CD4-positive, alpha-beta T cell (primary cell): Measurements from ENCODE around the gene WDR4. TPM values are rescaled to one million over a fixed set of nuclear protein-coding genes. Genes with fewer than 3 reads are reported as not detected.

Experiments used
- ATAC-seq: fragments of 200-7000 bp; cut with Tn5 transposase; one replicate; pipeline ENCODE4 v1.10.0; 2022; ENCODE audit warnings: mild to moderate bottlenecking; ENCODE audit not compliant: poor library complexity
- CTCF ChIA-PET: fragments of 350-600 bp; sonication (Branson Sonifier 250); formaldehyde crosslinking; loops from one replicate; lab custom pipeline; 2021; ENCODE audit warnings: antibody characterized with exemption, inconsistent platforms; lab: Charles Lee
- POLR2A ChIA-PET: fragments of 350-600 bp; sonication (Branson Sonifier 250); formaldehyde crosslinking; loops from one replicate; lab custom pipeline; 2021; ENCODE audit warnings: antibody characterized with exemption, inconsistent platforms; lab: Charles Lee
- DNase-seq, 14 experiments: peaks; one replicate each; pipeline ENCODE4 v3.0.0-alpha.2; 2013 to 2020; ENCODE audit warnings: mixed read lengths in 2 of 14
- H3K27ac ChIP-seq, 2 donors: one replicate each; pipeline versions ENCODE4 v1.5.1 to v1.7.0; 2013; ENCODE audit warnings: low read length in 2 of 2, low read depth in 1 of 2, mild to moderate bottlenecking in 1 of 2
- H3K27me3 ChIP-seq, 2 experiments: 1 replicate in 1 of 2; 2 replicates in 1 of 2; pipeline versions ENCODE4 v1.6.1 to v1.7.0; 2013; ENCODE audit warnings: low read length in 2 of 2, control low read depth in 1 of 2, mild to moderate bottlenecking in 1 of 2, moderate library complexity in 1 of 2; ENCODE audit not compliant: insufficient read depth in 2 of 2, control insufficient read depth in 1 of 2
- H3K36me3 ChIP-seq: one replicate; pipeline ENCODE4 v1.6.1; 2013; ENCODE audit warnings: low read length, control low read depth; ENCODE audit not compliant: insufficient read depth
- H3K4me1 ChIP-seq: one replicate; pipeline ENCODE4 v1.6.1; 2013; ENCODE audit warnings: low read length, control low read depth; ENCODE audit not compliant: insufficient read depth
- H3K4me3 ChIP-seq: one replicate; pipeline ENCODE4 v1.5.1; 2013; ENCODE audit warnings: mild to moderate bottlenecking, low read length, moderate library complexity
- H3K9me3 ChIP-seq, 2 experiments: 1 replicate in 1 of 2; 2 replicates in 1 of 2; pipeline versions ENCODE4 v1.6.1 to v1.7.0; 2013; ENCODE audit warnings: low read length in 2 of 2, mild to moderate bottlenecking in 2 of 2, control low read depth in 1 of 2, moderate library complexity in 1 of 2; ENCODE audit not compliant: control insufficient read depth in 1 of 2, insufficient read depth in 1 of 2
- H3K27ac Mint-ChIP-seq: one replicate; pipeline ENCODE4 v1.8.0; 2020; ENCODE audit warnings: mixed read lengths
- H3K27me3 Mint-ChIP-seq: one replicate; pipeline ENCODE4 v1.8.0; 2021; ENCODE audit warnings: mixed read lengths
- H3K36me3 Mint-ChIP-seq: one replicate; pipeline ENCODE4 v1.8.0; 2021; ENCODE audit warnings: low read depth, mixed read lengths
- H3K4me1 Mint-ChIP-seq: one replicate; pipeline ENCODE4 v1.8.0; 2021; ENCODE audit warnings: low read depth, mixed read lengths
- H3K4me3 Mint-ChIP-seq: one replicate; pipeline ENCODE4 v1.8.0; 2020; ENCODE audit warnings: mild to moderate bottlenecking, mixed read lengths
- H3K9me3 Mint-ChIP-seq: one replicate; pipeline ENCODE4 v1.8.0; 2020; ENCODE audit warnings: mixed read lengths
- CTCF ChIP-seq: fragments of 200-600 bp; IDR thresholded peaks from one replicate; pipeline ENCODE4 v1.8.0; 2022; ENCODE audit warnings: antibody characterized with exemption, mild to moderate bottlenecking
- intact Hi-C, 2 experiments: fragments of 100-400 bp; cut with DNase I in 1 of 2; cut with micrococcal nuclease in 1 of 2; formaldehyde crosslinking; loops; one replicate each; pipeline versions ENCODE4 v1.15.1 to v1.9.0; 2023 to 2025; cut with DNase I, micrococcal nuclease
- total RNA-seq, 174 experiments: library from RNA in 2 of 174; stranded (reverse) in 2 of 174; gene quantifications; one replicate each; pipeline ENCODE4 v1.2.3 and lab custom pipeline; 2021 to 2026

The WDR4 gene
- total RNA-seq, 2 experiments from 2014 or later = 11.3 to 12.9 TPM

DNA sequence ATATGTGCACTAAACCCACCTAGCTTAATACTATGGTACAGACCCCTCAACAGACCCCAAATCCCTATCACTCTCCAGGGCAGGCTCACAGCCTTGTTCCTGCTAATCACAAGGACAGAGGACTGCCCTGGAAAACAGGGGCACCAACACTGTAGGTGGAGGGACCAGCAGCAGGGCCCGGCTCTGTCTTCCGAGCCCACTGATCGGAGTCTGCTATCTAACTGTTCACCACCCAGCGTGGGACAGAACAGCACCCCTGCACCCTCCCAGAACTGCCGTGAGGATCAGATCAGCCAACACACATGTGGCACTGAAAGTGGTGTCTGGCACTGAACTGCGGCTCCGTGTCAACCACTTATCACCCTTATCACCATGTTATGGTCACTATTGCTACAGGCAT lies 6.2 kb downstream of the WDR4 start:
- no peaks in the 10 kb centered on the region for H3K9me3 Mint-ChIP-seq
- intact Hi-C loops = loop anchor here in 1 of 2 experiments (10.0 kb wide), 1 partner anchor 1462 kb away; the partner anchor contains the start of gene CFAP410
- peaks cover 3% of the 10 kb centered on the region for H3K4me1 Mint-ChIP-seq
- no peak overlapping the region for H3K27ac Mint-ChIP-seq
- H3K36me3 ChIP-seq = peaks cover 62% of the 10 kb centered on the region
- ATAC-seq = no peak
- peaks cover 76% of the 10 kb centered on the region for H3K36me3 Mint-ChIP-seq
- no peak for DNase-seq
- no peaks in the 10 kb centered on the region for H3K27me3 ChIP-seq
- H3K9me3 ChIP-seq = no peaks in the 10 kb centered on the region
- no peak for TF ChIP-seq CTCF
- ChIA-PET CTCF (no interaction called here), POLR2A (no interaction called here)
- H3K27ac ChIP-seq = no peak overlapping the region
- no peaks in the 10 kb centered on the region for H3K27me3 Mint-ChIP-seq
- H3K4me1 ChIP-seq = peaks cover 6% of the 10 kb centered on the region
- no peak overlapping the region for H3K4me3 Mint-ChIP-seq
- H3K4me3 ChIP-seq = no peak overlapping the region

GRCh38 chr21:42868196-42868595 lies 11.1 kb downstream of the WDR4 start:
- no peak overlapping the region for H3K4me3 ChIP-seq
- DNase-seq = no peak
- no peak for TF ChIP-seq CTCF
- H3K4me3 Mint-ChIP-seq = no peak overlapping the region
- H3K27ac Mint-ChIP-seq = no peak overlapping the region
- H3K4me1 Mint-ChIP-seq = peaks cover 5% of the 10 kb centered on the region
- peaks cover 77% of the 10 kb centered on the region for H3K36me3 Mint-ChIP-seq
- H3K4me1 ChIP-seq = no peaks in the 10 kb centered on the region
- no peaks in the 10 kb centered on the region for H3K27me3 Mint-ChIP-seq
- CTCF ChIA-PET = no interaction called here
- H3K9me3 Mint-ChIP-seq = no peaks in the 10 kb centered on the region
- no peak overlapping the region for H3K27ac ChIP-seq
- H3K36me3 ChIP-seq = peaks cover 59% of the 10 kb centered on the region
- POLR2A ChIA-PET = no interaction called here
- intact Hi-C loops = no loop called here
- ATAC-seq = no peak
- no peaks in the 10 kb centered on the region for H3K27me3 ChIP-seq
- no peaks in the 10 kb centered on the region for H3K9me3 ChIP-seq

GRCh38 chr21:42865776-42866160 lies 13.6 kb downstream of the WDR4 start:
- Histone ChIP-seq H3K27ac (no peak overlapping the region), H3K27me3 (no peaks in the 10 kb centered on the region), H3K36me3 (peaks cover 53% of the 10 kb centered on the region), H3K4me1 (no peaks in the 10 kb centered on the region), H3K9me3 (no peaks in the 10 kb centered on the region), H3K4me3 (no peak overlapping the region)
- no peak for TF ChIP-seq CTCF
- no peak overlapping the region for H3K27ac Mint-ChIP-seq
- no peak overlapping the region for H3K4me3 Mint-ChIP-seq
- peaks cover 69% of the 10 kb centered on the region for H3K36me3 Mint-ChIP-seq
- POLR2A ChIA-PET = no interaction called here
- H3K27me3 Mint-ChIP-seq = no peaks in the 10 kb centered on the region
- H3K9me3 Mint-ChIP-seq = no peaks in the 10 kb centered on the region
- no peak for DNase-seq
- ATAC-seq = no peak
- peaks cover 5% of the 10 kb centered on the region for H3K4me1 Mint-ChIP-seq
- CTCF ChIA-PET = no interaction called here
- intact Hi-C loops = no loop called here
